Pulmonary artery endothelial cell (primary cell): Measurements from ENCODE around the gene TNFRSF18. TPM values are rescaled to one million over a fixed set of nuclear protein-coding genes. Genes with fewer than 3 reads are reported as not detected.

Experiments
- total RNA-seq: library from RNA; depleted of rRNA; stranded (reverse); fragments of >200 nt; gene quantifications from 2 replicates; pipeline ENCODE4 v1.2.3, GENCODE V29; 2014

The TNFRSF18 gene
- total RNA-seq, 1 donor from 2014 or later = not detected

Other genes starting within 250 kb of the TNFRSF18 start
- gene NOC2L, start 247.3 kb downstream of the TNFRSF18 start, total RNA-seq = 121 and 152 TPM in 2 replicates
- 6.9 and 7.8 TPM in 2 replicates for gene KLHL17, start 246.0 kb downstream of the TNFRSF18 start, total RNA-seq
- 0.32 and 0.46 TPM in 2 replicates for gene PLEKHN1, start 240.1 kb downstream of the TNFRSF18 start, total RNA-seq
- not detected in 2 replicates for gene PERM1, start 224.5 kb downstream of the TNFRSF18 start, total RNA-seq
- gene HES4, start 206.5 kb downstream of the TNFRSF18 start, total RNA-seq = 9.1 and 17.8 TPM in 2 replicates
- 96.4 and 121 TPM in 2 replicates for gene ISG15, start 193.1 kb downstream of the TNFRSF18 start, total RNA-seq
- 48.4 and 88.2 TPM in 2 replicates for gene AGRN, start 186.5 kb downstream of the TNFRSF18 start, total RNA-seq
- not detected in 2 replicates for gene RNF223, start 132.3 kb downstream of the TNFRSF18 start, total RNA-seq
- gene C1orf159, start 90.5 kb downstream of the TNFRSF18 start, total RNA-seq = 6.1 and 6.7 TPM in 2 replicates
- gene TTLL10, start 32.7 kb downstream of the TNFRSF18 start, total RNA-seq = not detected in 2 replicates
- 0.79 and 1.2 TPM in 2 replicates for gene TNFRSF4, start 7.6 kb upstream of the TNFRSF18 start, total RNA-seq
- gene SDF4, start 25.4 kb upstream of the TNFRSF18 start, total RNA-seq = 116 TPM in 2 replicates
- 28.9 and 31.5 TPM in 2 replicates for gene B3GALT6, start 25.6 kb upstream of the TNFRSF18 start, total RNA-seq
- gene C1QTNF12, start 40.1 kb upstream of the TNFRSF18 start, total RNA-seq = 0.33 TPM in 1 of 2 replicates, not detected in the other
- gene UBE2J2, start 67.3 kb upstream of the TNFRSF18 start, total RNA-seq = 47.9 and 63.2 TPM in 2 replicates
- gene SCNN1D, start 73.8 kb upstream of the TNFRSF18 start, total RNA-seq = 0.33 and 0.46 TPM in 2 replicates
- gene ACAP3, start 101.3 kb upstream of the TNFRSF18 start, total RNA-seq = 16.2 and 17.4 TPM in 2 replicates
- gene PUSL1, start 102.0 kb upstream of the TNFRSF18 start, total RNA-seq = 18.1 and 19.9 TPM in 2 replicates
- gene INTS11, start 118.1 kb upstream of the TNFRSF18 start, total RNA-seq = 72.4 and 76.0 TPM in 2 replicates
- gene CPTP, start 118.2 kb upstream of the TNFRSF18 start, total RNA-seq = 12.3 and 14.0 TPM in 2 replicates
- gene TAS1R3, start 124.7 kb upstream of the TNFRSF18 start, total RNA-seq = 0.13 and 0.25 TPM in 2 replicates
- gene DVL1, start 142.8 kb upstream of the TNFRSF18 start, total RNA-seq = 57.5 and 60.5 TPM in 2 replicates
- 0.99 and 2.2 TPM in 2 replicates for gene MXRA8, start 152.0 kb upstream of the TNFRSF18 start, total RNA-seq
- 115 and 129 TPM in 2 replicates for gene AURKAIP1, start 168.6 kb upstream of the TNFRSF18 start, total RNA-seq
- gene CCNL2, start 192.7 kb upstream of the TNFRSF18 start, total RNA-seq = 96.5 and 105 TPM in 2 replicates
- gene MRPL20, start 200.7 kb upstream of the TNFRSF18 start, total RNA-seq = 116 and 132 TPM in 2 replicates
- gene ANKRD65, start 214.7 kb upstream of the TNFRSF18 start, total RNA-seq = 0.07 and 0.14 TPM in 2 replicates
- gene VWA1, start 229.1 kb upstream of the TNFRSF18 start, total RNA-seq = 1.6 and 1.7 TPM in 2 replicates
- 0.20 TPM in 1 of 2 replicates, not detected in the other for gene ATAD3C, start 243.1 kb upstream of the TNFRSF18 start, total RNA-seq